Measurements from ENCODE around the gene NLGN4Y. TPM values are rescaled to one million over a fixed set of nuclear protein-coding genes. Genes with fewer than 3 reads are reported as not detected.

The NLGN4Y gene
- polyA plus RNA-seq (2012; ENCODE audit: insufficient read depth, insufficient read length, low read depth) = not detected

DNA sequence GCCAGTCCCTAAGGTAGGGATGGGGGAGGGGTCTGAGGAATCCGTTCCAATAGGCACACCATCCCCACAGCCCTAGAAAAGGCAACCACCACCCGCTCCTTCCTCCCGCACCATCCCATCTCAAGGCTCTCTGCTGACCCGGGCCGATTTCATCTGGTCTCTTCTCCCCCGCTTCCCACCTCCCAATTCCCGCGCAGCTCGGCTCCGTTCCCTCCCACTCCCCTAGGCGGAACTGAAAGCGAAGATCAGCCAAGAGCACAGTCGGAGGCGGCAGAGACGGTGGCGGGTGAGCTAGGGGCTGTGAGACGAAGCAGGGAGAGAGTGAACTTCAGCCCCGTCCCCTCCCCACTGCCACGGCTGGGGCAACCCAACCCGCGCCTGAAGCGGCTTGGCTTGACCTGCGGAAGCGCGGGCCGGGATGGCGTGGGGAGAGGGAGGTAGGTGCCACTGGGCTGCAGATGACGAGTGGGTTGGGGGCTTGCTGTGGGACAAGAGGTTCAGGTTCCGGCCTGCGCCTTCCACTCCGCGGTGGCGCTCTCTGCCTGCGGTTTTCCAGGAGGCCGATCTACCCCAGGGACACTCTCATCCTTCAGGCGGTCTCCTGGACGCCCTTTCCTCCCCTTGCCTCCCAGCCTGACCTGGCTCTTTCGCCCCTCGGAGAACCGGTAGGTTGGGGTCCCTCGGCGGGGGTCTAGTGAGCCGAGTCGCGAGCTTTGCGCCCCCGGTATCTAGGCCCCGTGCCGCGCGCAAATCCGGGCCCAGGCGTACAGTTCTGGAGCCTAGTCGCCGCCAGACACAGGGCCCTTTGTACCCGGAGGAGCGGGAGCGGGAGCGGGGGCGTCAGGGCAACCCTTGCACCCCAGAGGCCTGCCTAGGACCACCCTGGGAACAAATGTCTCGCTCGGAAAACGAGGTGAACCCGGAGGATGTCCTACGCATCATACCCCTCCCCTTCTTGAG lies at the start of gene NLGN4Y:
Gene NLGN4Y, plus strand, starts transcription at position 258 of the 960 bp plus-strand sequence. CDS start 97,591 bp downstream, outside the sequence.
- no peaks in the 10 kb centered on the region for H3K9me3 ChIP-seq
- TF ChIP-seq, protein P1, sequence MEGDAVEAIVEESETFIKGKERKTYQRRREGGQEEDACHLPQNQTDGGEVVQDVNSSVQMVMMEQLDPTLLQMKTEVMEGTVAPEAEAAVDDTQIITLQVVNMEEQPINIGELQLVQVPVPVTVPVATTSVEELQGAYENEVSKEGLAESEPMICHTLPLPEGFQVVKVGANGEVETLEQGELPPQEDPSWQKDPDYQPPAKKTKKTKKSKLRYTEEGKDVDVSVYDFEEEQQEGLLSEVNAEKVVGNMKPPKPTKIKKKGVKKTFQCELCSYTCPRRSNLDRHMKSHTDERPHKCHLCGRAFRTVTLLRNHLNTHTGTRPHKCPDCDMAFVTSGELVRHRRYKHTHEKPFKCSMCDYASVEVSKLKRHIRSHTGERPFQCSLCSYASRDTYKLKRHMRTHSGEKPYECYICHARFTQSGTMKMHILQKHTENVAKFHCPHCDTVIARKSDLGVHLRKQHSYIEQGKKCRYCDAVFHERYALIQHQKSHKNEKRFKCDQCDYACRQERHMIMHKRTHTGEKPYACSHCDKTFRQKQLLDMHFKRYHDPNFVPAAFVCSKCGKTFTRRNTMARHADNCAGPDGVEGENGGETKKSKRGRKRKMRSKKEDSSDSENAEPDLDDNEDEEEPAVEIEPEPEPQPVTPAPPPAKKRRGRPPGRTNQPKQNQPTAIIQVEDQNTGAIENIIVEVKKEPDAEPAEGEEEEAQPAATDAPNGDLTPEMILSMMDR (IDR thresholded peaks at IDR 0.05; ENCODE audit: low read depth, low read length) = no peak
- DNase-seq = no peak
- H3K4me3 ChIP-seq (ENCODE audit: low read depth, low read length) = no peak within 1 kb of the TSS
- H3K4me1 ChIP-seq = no peaks in the 10 kb centered on the region
- H3K36me3 ChIP-seq = no peaks in the 10 kb centered on the region
- H3K27me3 ChIP-seq = no peaks in the 10 kb centered on the region

DNA sequence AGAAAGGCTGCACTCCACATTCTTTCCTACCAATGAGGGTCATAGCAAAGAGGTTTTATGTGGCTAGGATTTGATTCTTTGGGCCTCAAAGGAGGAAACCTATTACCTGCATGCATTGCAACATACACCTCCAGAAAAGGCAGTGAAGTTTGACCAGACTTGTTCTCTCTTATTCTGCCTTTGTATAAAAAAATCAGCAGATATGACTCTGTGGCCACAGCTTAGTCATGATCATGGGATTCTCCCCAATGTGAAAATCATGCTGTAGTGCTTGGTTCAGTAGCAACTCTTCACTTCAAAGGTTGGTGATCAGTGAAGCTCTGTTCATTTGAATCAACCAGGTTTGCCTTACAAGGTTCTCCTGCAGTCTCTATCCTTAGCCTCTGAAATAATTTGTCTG lies 38.4 kb upstream of the NLGN4Y start:
- Histone ChIP-seq H3K27me3 (no peaks in the 10 kb centered on the region), H3K36me3 (no peaks in the 10 kb centered on the region), H3K4me1 (no peaks in the 10 kb centered on the region), H3K4me3 (ENCODE audit: low read depth, low read length) (no peak overlapping the region), H3K9me3 (no peaks in the 10 kb centered on the region)
- TF ChIP-seq, protein P1 (IDR thresholded peaks at IDR 0.05; ENCODE audit: low read depth, low read length) = no peak
- no peak for DNase-seq

DNA sequence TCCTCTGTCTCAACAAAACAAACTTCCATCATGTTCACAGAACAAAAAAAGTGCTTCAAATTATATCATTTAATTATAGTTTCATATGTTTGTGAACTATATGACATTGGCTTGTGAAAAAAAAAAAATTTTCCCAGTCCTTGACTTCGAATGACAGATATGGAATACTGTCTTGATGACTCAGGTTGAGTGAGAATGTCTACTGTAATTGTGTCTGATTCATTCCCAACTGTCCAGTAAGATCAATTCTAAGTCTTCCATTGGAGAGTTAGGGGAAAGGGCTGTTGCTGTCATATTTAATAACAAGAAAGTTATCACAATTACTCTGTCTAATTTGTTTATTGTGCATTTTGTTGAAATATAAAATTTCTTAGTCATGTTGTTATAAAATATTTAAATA lies 34.1 kb upstream of the NLGN4Y start:
- Histone ChIP-seq H3K4me3 (ENCODE audit: low read depth, low read length) (no peak overlapping the region), H3K9me3 (no peaks in the 10 kb centered on the region), H3K4me1 (no peaks in the 10 kb centered on the region), H3K27me3 (no peaks in the 10 kb centered on the region), H3K36me3 (no peaks in the 10 kb centered on the region)
- TF ChIP-seq, protein P1 (IDR thresholded peaks at IDR 0.05; ENCODE audit: low read depth, low read length) = no peak
- DNase-seq = no peak

DNA sequence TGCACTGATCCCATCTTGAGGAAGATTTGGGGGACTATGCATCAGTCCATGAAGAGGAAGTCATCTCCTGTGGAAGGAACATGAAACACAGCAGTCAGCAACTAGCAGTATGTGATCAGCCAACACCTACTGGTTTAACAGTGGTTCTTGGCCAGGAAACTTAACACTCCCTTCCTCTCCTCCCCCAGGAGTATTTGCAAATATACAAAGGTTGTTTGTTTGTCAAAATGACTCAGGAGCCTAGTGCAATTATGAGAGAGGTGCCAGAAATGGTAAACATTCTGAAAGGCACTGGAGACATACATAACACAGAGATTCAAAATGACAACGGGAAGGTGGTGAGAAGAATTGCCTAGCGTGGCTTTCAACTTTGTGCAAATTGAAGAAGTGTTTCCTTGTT lies 26.3 kb upstream of the NLGN4Y start:
- Histone ChIP-seq H3K4me1 (no peaks in the 10 kb centered on the region), H3K4me3 (ENCODE audit: low read depth, low read length) (no peak overlapping the region), H3K27me3 (no peaks in the 10 kb centered on the region), H3K36me3 (no peaks in the 10 kb centered on the region), H3K9me3 (no peaks in the 10 kb centered on the region)
- TF ChIP-seq, protein P1 (IDR thresholded peaks at IDR 0.05; ENCODE audit: low read depth, low read length) = no peak
- no peak for DNase-seq

DNA sequence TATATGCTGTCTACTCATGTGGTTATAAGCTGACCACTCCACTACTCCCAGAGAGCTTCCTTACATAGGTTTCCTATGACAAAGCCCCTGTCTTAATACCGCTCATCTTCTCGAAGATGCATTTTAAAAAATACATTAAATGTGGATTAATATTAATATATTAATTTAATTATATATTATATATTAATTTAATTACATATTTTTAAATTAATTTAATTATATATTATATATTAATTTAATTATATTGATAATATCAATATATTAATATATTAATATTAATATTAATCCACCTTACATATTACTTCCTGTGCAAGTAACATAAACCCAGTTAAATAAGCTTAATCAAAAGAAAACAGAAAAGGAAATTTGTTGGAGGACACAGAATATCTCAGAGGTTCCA lies 19.7 kb upstream of the NLGN4Y start:
- H3K4me3 ChIP-seq (ENCODE audit: low read depth, low read length) = no peak overlapping the region
- no peaks in the 10 kb centered on the region for H3K27me3 ChIP-seq
- no peaks in the 10 kb centered on the region for H3K4me1 ChIP-seq
- no peak for DNase-seq
- no peaks in the 10 kb centered on the region for H3K9me3 ChIP-seq
- no peaks in the 10 kb centered on the region for H3K36me3 ChIP-seq
- TF ChIP-seq, protein P1 (IDR thresholded peaks at IDR 0.05; ENCODE audit: low read depth, low read length) = no peak

DNA sequence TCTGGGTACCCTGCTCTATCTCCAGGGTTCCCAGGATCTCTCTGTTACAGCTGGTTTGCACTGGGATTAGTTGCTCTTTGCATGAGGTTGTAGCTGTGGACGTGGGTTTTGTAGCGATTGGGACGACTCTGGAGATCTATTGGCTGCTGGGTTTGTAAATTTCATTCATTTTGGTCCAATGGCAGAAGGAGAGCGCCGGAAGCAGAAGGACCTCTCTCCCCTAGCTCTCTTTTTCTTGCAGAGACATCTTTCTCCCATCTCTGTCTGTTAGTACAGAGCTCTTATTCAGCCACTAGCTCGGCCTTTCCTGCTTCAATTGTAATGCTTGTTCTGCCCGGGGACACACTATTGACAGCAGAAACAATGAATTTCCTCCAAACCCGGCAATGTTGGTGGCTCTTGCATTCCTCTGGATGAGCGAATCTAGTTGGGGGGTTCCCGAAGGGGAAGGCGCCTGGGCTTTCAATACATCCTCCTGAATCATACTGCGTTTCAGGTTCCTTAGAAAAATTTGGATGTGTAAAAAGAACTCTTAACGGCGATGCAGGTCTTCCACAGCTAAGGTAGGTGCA lies 1.9 kb upstream of the NLGN4Y start:
- H3K27me3 ChIP-seq = no peaks in the 10 kb centered on the region
- H3K9me3 ChIP-seq = no peaks in the 10 kb centered on the region
- TF ChIP-seq, protein P1 (IDR thresholded peaks at IDR 0.05; ENCODE audit: low read depth, low read length) = no peak
- H3K36me3 ChIP-seq = no peaks in the 10 kb centered on the region
- H3K4me1 ChIP-seq = no peaks in the 10 kb centered on the region
- no peak for DNase-seq
- H3K4me3 ChIP-seq (ENCODE audit: low read depth, low read length) = no peak overlapping the region
